22Rv1 (cell line): ENCODE data around the gene ANKRD55.

Experiments used
- CTCF ChIP-seq: fragments of 450-650 bp; IDR thresholded peaks from 2 replicates; pipeline ENCODE4 v1.5.1; 2017; ENCODE audit warnings: mild to moderate bottlenecking
- ZFX ChIP-seq: fragments of 450-650 bp; IDR thresholded peaks from 2 replicates; pipeline ENCODE4 v1.6.1; 2017; ENCODE audit warnings: antibody characterized with exemption, borderline replicate concordance

DNA sequence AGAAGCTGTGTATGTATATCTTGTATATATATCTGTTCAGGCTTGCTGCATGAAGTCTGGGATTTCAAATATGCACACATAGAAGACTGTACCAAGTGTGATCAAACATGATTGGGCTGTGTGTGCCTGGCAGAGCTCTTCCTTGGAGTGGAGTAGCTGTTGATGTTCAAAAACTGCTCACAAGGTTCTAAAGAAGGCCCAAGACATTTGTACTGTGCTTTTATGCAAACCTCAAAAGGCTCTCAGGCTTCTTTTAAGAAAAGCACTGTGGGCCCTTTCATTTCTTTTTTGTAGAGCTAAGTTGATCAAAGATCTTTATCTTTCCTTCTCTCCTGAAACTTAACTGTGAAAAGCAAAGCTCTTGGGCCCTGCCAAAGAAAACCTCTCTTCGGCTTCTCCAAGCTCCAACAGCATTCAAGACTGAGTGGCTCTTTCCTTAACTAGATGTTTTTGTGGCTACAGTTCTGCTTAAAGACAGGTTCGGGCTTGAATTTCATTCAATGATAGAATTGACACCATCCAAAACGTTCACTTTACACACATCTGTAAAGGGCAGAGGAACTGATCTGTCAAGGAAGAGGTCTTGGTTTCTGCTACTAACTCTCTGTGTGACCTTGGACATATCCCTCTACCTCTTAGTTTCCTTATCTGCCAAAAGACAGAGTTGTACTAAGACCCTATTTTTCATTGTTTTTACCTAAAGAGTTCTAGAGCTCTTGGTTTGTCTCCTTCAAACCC is 132.5 kb downstream of the ANKRD55 start:
- TF ChIP-seq CTCF (no peak), ZFX (no peak)
